Left ventricle myocardium inferior (tissue), 1 donor: ENCODE data around the gene P2RX3. TPM values are rescaled to one million over a fixed set of nuclear protein-coding genes. Genes with fewer than 3 reads are reported as not detected.

Experiments
- DNase-seq: peaks from one replicate; pipeline ENCODE4 v3.0.0-alpha.2; 2020
- H3K27ac ChIP-seq: fragments of 200-600 bp; replicated peaks from 2 replicates; pipeline ENCODE4 v1.8.0; 2021
- H3K27me3 ChIP-seq: fragments of 200-600 bp; 2 replicates; pipeline ENCODE4 v1.8.0; 2021; ENCODE audit warnings: low read depth
- H3K36me3 ChIP-seq: fragments of 200-600 bp; 2 replicates; pipeline ENCODE4 v1.8.0; 2021
- H3K4me1 ChIP-seq: fragments of 200-600 bp; 2 replicates; pipeline ENCODE4 v1.8.0; 2021
- H3K4me3 ChIP-seq: fragments of 200-600 bp; 2 replicates; pipeline ENCODE4 v1.8.0; 2021; ENCODE audit warnings: mild to moderate bottlenecking, moderate library complexity
- H3K9me3 ChIP-seq: fragments of 200-600 bp; replicated peaks from 2 replicates; pipeline ENCODE4 v1.8.0; 2021
- CTCF ChIP-seq: fragments of 200-600 bp; IDR thresholded peaks from 2 replicates; pipeline ENCODE4 v1.8.0; 2021; ENCODE audit warnings: antibody characterized with exemption, mild to moderate bottlenecking, borderline replicate concordance
- intact Hi-C: fragments of 100-400 bp; cut with micrococcal nuclease; formaldehyde crosslinking; loops from one replicate; pipeline ENCODE4 v1.11.0; 2022
- total RNA-seq: library from RNA; stranded (reverse); fragmentation: NEBNext Ultra II Directional; extraction: Animal tissue kit (Norgen Biotek cat#: 25700); gene quantifications from one replicate; pipeline ENCODE4 v1.2.1, GENCODE V29; 2021
- donor health status: DM: no; HTN: yes; CAD: no; lungs with severe emphysema.

P2RX3 gene
- total RNA-seq, 1 donor from 2014 or later = 1.4 TPM

- peaks cover 6% of the 10 kb centered on the region for H3K9me3 ChIP-seq
- peaks cover 25% of the 10 kb centered on the region for H3K4me1 ChIP-seq
- H3K36me3 ChIP-seq = no peaks in the 10 kb centered on the region
- intact Hi-C loops = no loop called here
- H3K4me3 ChIP-seq = no peak overlapping the region
- DNase-seq = no peak
- peak overlapping the region; percentile 31 for H3K27ac ChIP-seq
- H3K27me3 ChIP-seq = no peaks in the 10 kb centered on the region
- no peak for TF ChIP-seq CTCF
Measured at GRCh38 chr11:57353036-57353435, 14.9 kb downstream of the P2RX3 start.

- Histone ChIP-seq H3K27ac (peak overlapping the region; percentile 31), H3K9me3 (peaks cover 6% of the 10 kb centered on the region), H3K27me3 (no peaks in the 10 kb centered on the region), H3K4me1 (peaks cover 29% of the 10 kb centered on the region), H3K4me3 (no peak overlapping the region), H3K36me3 (no peaks in the 10 kb centered on the region)
- intact Hi-C loops = no loop called here
- no peak for TF ChIP-seq CTCF
- DNase-seq = no peak
Measured at GRCh38 chr11:57353446-57353845, 15.3 kb downstream of the P2RX3 start.

GRCh38 chr11:57353852-57354251 lies 15.7 kb downstream of the P2RX3 start:
- intact Hi-C loops = no loop called here
- no peak for DNase-seq
- Histone ChIP-seq H3K36me3 (no peaks in the 10 kb centered on the region), H3K27me3 (no peaks in the 10 kb centered on the region), H3K27ac (peak overlapping the region; percentile 31), H3K4me1 (peaks cover 33% of the 10 kb centered on the region), H3K9me3 (peaks cover 6% of the 10 kb centered on the region), H3K4me3 (no peak overlapping the region)
- no peak for TF ChIP-seq CTCF

GRCh38 chr11:57354699-57355098 lies 16.5 kb downstream of the P2RX3 start:
- no peak for DNase-seq
- Histone ChIP-seq H3K27ac (no peak overlapping the region), H3K4me3 (no peak overlapping the region), H3K27me3 (no peaks in the 10 kb centered on the region), H3K36me3 (no peaks in the 10 kb centered on the region), H3K4me1 (peaks cover 28% of the 10 kb centered on the region), H3K9me3 (peaks cover 6% of the 10 kb centered on the region)
- intact Hi-C loops = no loop called here
- no peak for TF ChIP-seq CTCF

- no peaks in the 10 kb centered on the region for H3K36me3 ChIP-seq
- H3K27ac ChIP-seq = no peak overlapping the region
- no peak for DNase-seq
- H3K9me3 ChIP-seq = peaks cover 3% of the 10 kb centered on the region
- no peak for TF ChIP-seq CTCF
- intact Hi-C loops = no loop called here
- no peaks in the 10 kb centered on the region for H3K27me3 ChIP-seq
- H3K4me3 ChIP-seq = no peak overlapping the region
- H3K4me1 ChIP-seq = peaks cover 22% of the 10 kb centered on the region
Measured at GRCh38 chr11:57356268-57356667, 18.1 kb downstream of the P2RX3 start.

GRCh38 chr11:57357310-57357709 lies 19.2 kb downstream of the P2RX3 start:
- intact Hi-C loops = no loop called here
- Histone ChIP-seq H3K9me3 (no peaks in the 10 kb centered on the region), H3K4me3 (no peak overlapping the region), H3K27ac (peak overlapping the region; percentile 64), H3K36me3 (no peaks in the 10 kb centered on the region), H3K4me1 (peaks cover 22% of the 10 kb centered on the region), H3K27me3 (no peaks in the 10 kb centered on the region)
- DNase-seq = no peak
- TF ChIP-seq CTCF = no peak
